EL (cell line): ENCODE measurements around the gene ANKRD63.

Source experiments
- DNase-seq: peaks from one replicate; pipeline ENCODE4 v3.0.0-alpha.2; 2016

Gene ANKRD63

GRCh38 chr15:40295297-40295696 is 12.4 kb upstream of the ANKRD63 start:
- DNase-seq: no peak

GRCh38 chr15:40293905-40294895 is 11.3 kb upstream of the ANKRD63 start:
- DNase-seq: no peak

GRCh38 chr15:40293006-40293405 is 10.1 kb upstream of the ANKRD63 start:
- no peak for DNase-seq

- no peak for DNase-seq
Observed at GRCh38 chr15:40292246-40292645, 9.4 kb upstream of the ANKRD63 start.

GRCh38 chr15:40290918-40291574 is 8.2 kb upstream of the ANKRD63 start:
- peak; percentile 63 for DNase-seq

- no peak for DNase-seq
Observed at GRCh38 chr15:40290545-40290917, 7.7 kb upstream of the ANKRD63 start.

- DNase-seq: no peak
Observed at GRCh38 chr15:40289140-40289775, 6.4 kb upstream of the ANKRD63 start.

- no peak for DNase-seq
Observed at GRCh38 chr15:40287968-40288367, 5.1 kb upstream of the ANKRD63 start.

GRCh38 chr15:40287505-40287904 is 4.6 kb upstream of the ANKRD63 start:
- no peak for DNase-seq

GRCh38 chr15:40286794-40287193 is 3.9 kb upstream of the ANKRD63 start:
- DNase-seq: no peak

GRCh38 chr15:40286061-40286532 is 3.2 kb upstream of the ANKRD63 start:
- DNase-seq: no peak

GRCh38 chr15:40285554-40286011 is 2.7 kb upstream of the ANKRD63 start:
- no peak for DNase-seq

- no peak for DNase-seq
Observed at GRCh38 chr15:40285151-40285550, 2.3 kb upstream of the ANKRD63 start.

GRCh38 chr15:40283615-40284300 is 894 bp upstream of the ANKRD63 start:
- DNase-seq: no peak

- DNase-seq: peak; percentile 32
Observed at GRCh38 chr15:40282147-40282868, 556 bp downstream of the ANKRD63 start.

GRCh38 chr15:40281801-40282146 is 1.1 kb downstream of the ANKRD63 start:
- DNase-seq: no peak

GRCh38 chr15:40281057-40281800 is 1.6 kb downstream of the ANKRD63 start:
- DNase-seq: no peak

GRCh38 chr15:40280260-40281056 is 2.4 kb downstream of the ANKRD63 start:
- no peak for DNase-seq

GRCh38 chr15:40279437-40280141 is 3.3 kb downstream of the ANKRD63 start:
- DNase-seq: peak; percentile 51

- DNase-seq: no peak
Observed at GRCh38 chr15:40278026-40278425, 4.8 kb downstream of the ANKRD63 start.
